Smooth muscle cell (in vitro differentiated cells): ENCODE results near the gene DOK3. TPM values are rescaled to one million over a fixed set of nuclear protein-coding genes. Genes with fewer than 3 reads are reported as not detected.
A peak's percentile ranks its signal among the peaks of the same experiment; 100 is the strongest.

Source experiments
- DNase-seq: peaks from one replicate; lab custom pipeline; 2025; ENCODE audit not compliant: unreplicated experiment; lab: John Stamatoyannopoulos, UW
- H2AFZ ChIP-seq: fragments of 200-600 bp; sonication (generic); 2 replicates; pipeline ENCODE4 v1.6.0; 2016; ENCODE audit warnings: antibody characterized with exemption, low read depth, mild to moderate bottlenecking
- H3F3A ChIP-seq: fragments of 200-600 bp; sonication (generic); 2 replicates; pipeline ENCODE4 v1.6.0; 2017; ENCODE audit warnings: antibody characterized with exemption, low read depth
- H3K27ac ChIP-seq: fragments of 200-600 bp; sonication (generic); 2 replicates; pipeline ENCODE4 v1.5.1; 2016; ENCODE audit warnings: low read depth, mild to moderate bottlenecking
- H3K27me3 ChIP-seq: fragments of 200-600 bp; sonication (generic); 2 replicates; pipeline ENCODE4 v1.6.1; 2016; ENCODE audit warnings: low read depth, mild to moderate bottlenecking
- H3K36me3 ChIP-seq: fragments of 200-600 bp; sonication (generic); 2 replicates; pipeline ENCODE4 v1.5.1; 2016; ENCODE audit warnings: low read depth
- H3K4me1 ChIP-seq: fragments of 200-600 bp; sonication (generic); 2 replicates; pipeline ENCODE4 v1.5.1; 2016; ENCODE audit warnings: low read depth
- H3K4me2 ChIP-seq: fragments of 200-600 bp; sonication (generic); 2 replicates; pipeline ENCODE4 v1.6.0; 2016; ENCODE audit warnings: mild to moderate bottlenecking
- H3K4me3 ChIP-seq: fragments of 200-600 bp; sonication (generic); 2 replicates; pipeline ENCODE4 v1.5.1; 2016; ENCODE audit warnings: mild to moderate bottlenecking
- H3K79me2 ChIP-seq: fragments of 200-600 bp; sonication (generic); 2 replicates; pipeline ENCODE4 v1.6.0; 2016; ENCODE audit warnings: low read depth, mild to moderate bottlenecking
- H3K9ac ChIP-seq: fragments of 200-600 bp; sonication (generic); 2 replicates; pipeline ENCODE4 v1.6.0; 2016; ENCODE audit warnings: low read depth
- H3K9me3 ChIP-seq: fragments of 200-600 bp; sonication (generic); replicated peaks from 2 replicates; pipeline ENCODE4 v1.5.1; 2016; ENCODE audit warnings: low read depth
- H4K20me1 ChIP-seq: fragments of 200-600 bp; sonication (generic); 2 replicates; pipeline ENCODE4 v1.6.0; 2016; ENCODE audit warnings: low read depth
- CTCF ChIP-seq: fragments of 200-600 bp; sonication (generic); IDR thresholded peaks from 2 replicates; pipeline ENCODE4 v1.5.1; 2017; ENCODE audit warnings: borderline replicate concordance, mild to moderate bottlenecking, antibody characterized with exemption; ENCODE audit not compliant: insufficient read depth, poor library complexity, severe bottlenecking
- WGBS: methylation state at CpG from one replicate; pipeline ENCODE4 v1.1.7; 2016; ENCODE audit warnings: low lambda C conversion rate; 5-methylcytosine and 5-hydroxymethylcytosine counted together
- polyA plus RNA-seq: library from polyadenylated mRNA; unstranded; fragments of >200 nt; fragmentation: Nextera tagmentation; extraction: Ambion mirVana; gene quantifications from 2 replicates; pipeline ENCODE4 v1.2.1, GENCODE V29; 2016
- total RNA-seq: library from RNA; depleted of rRNA; stranded (reverse); fragments of >200 nt; gene quantifications from 2 replicates; pipeline ENCODE4 v1.2.3, GENCODE V29; 2014

The DOK3 gene
- total and polyA plus RNA-seq, 2 experiments from 2014 or later = 0.58 to 1.4 TPM

- peaks cover 44% of the 10 kb centered on the region for H4K20me1 ChIP-seq
Measured at GRCh38 chr5:177474846-177475562, 34.6 kb downstream of the DOK3 start.

GRCh38 chr5:177474002-177474476 lies 35.6 kb downstream of the DOK3 start:
- Histone ChIP-seq H3K36me3 (no peaks in the 10 kb centered on the region), H3K9ac (no peak overlapping the region), H2AFZ (no peak overlapping the region), H3K4me1 (peaks cover 27% of the 10 kb centered on the region), H3K9me3 (no peaks in the 10 kb centered on the region), H3K4me2 (peak overlapping the region; percentile 98), H3K27me3 (no peaks in the 10 kb centered on the region), H3K4me3 (peak overlapping the region; percentile 89), H4K20me1 (peaks cover 44% of the 10 kb centered on the region), H3K79me2 (peaks cover 40% of the 10 kb centered on the region), H3F3A (peaks cover 31% of the 10 kb centered on the region), H3K27ac (peak overlapping the region; percentile 3)
- DNase-seq = no peak
- TF ChIP-seq CTCF = no peak
- 47% methylated on average over 7 of the region's 7 CpGs for WGBS

More at GRCh38 chr5:177474846-177475562, 34.6 kb downstream of the DOK3 start:
- DNase-seq = no peak
- no peaks in the 10 kb centered on the region for H3K36me3 ChIP-seq
- H3K4me3 ChIP-seq = no peak overlapping the region
- H3K4me1 ChIP-seq = peaks cover 27% of the 10 kb centered on the region
- no peak for TF ChIP-seq CTCF
- H3K9me3 ChIP-seq = no peaks in the 10 kb centered on the region
- peaks cover 35% of the 10 kb centered on the region for H3F3A ChIP-seq
- no peaks in the 10 kb centered on the region for H3K27me3 ChIP-seq
- WGBS = 83% methylated on average over 4 of the region's 4 CpGs
- H3K27ac ChIP-seq = no peak overlapping the region
- no peak overlapping the region for H3K4me2 ChIP-seq
- H3K9ac ChIP-seq = no peak overlapping the region
- H2AFZ ChIP-seq = no peak overlapping the region
- H3K79me2 ChIP-seq = peaks cover 30% of the 10 kb centered on the region

GRCh38 chr5:177473443-177474001 lies 36.1 kb downstream of the DOK3 start, which contains the start of gene DBN1:
Gene DBN1, minus strand, starts transcription at chr5:177473634. Its CDS starts 113 bp downstream, at chr5:177473521.
- no peak for DNase-seq
- TF ChIP-seq CTCF = no peak
- Histone ChIP-seq H3K79me2 (peaks cover 45% of the 10 kb centered on the region), H3K4me3 (peak within 1 kb of the TSS; percentile 89), H3K9ac (peak within 1 kb of the TSS; percentile 91), H4K20me1 (peaks cover 44% of the 10 kb centered on the region), H3K27ac (peak within 1 kb of the TSS; percentile 74), H3K27me3 (no peaks in the 10 kb centered on the region), H3F3A (peaks cover 29% of the 10 kb centered on the region), H3K4me1 (peaks cover 27% of the 10 kb centered on the region), H3K36me3 (no peaks in the 10 kb centered on the region), H3K9me3 (no peaks in the 10 kb centered on the region), H3K4me2 (peak within 1 kb of the TSS; percentile 98), H2AFZ (no peak within 1 kb of the TSS)
- 0% methylated on average over 23 of the region's 69 CpGs for WGBS
